ENCODE measurements around the gene ELK4.

The ELK4 gene

DNA sequence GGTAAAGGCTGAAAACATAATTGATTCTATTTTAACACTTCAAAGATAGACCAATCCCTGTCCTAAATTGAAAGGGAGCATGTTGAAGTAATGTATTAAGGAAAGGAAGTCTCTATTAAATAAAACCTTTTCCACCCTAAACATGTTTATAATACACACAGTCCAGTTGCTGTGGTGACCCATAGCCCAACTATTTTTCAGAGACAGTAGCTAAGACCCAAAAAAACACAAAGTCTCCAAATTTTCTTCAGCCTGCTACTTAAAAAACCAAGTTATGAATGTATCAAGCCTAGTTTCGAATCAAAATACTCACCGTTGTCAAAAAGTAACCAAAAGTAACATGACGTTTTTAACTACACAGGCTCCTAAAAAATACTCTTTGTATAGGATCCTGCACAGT, 1.6 kb downstream of the ELK4 start:
- DNase-seq (ENCODE audit: low read depth): peak; percentile 61

GRCh38 chr1:205629751-205630150, 2.1 kb downstream of the ELK4 start:
- no peak for DNase-seq (ENCODE audit: low read depth)

GRCh38 chr1:205627956-205628355, 3.9 kb downstream of the ELK4 start:
- no peak for DNase-seq (ENCODE audit: low read depth)

- no peak for DNase-seq (ENCODE audit: low read depth)
Measured at GRCh38 chr1:205626216-205626615, 5.6 kb downstream of the ELK4 start.

GRCh38 chr1:205623646-205624045, 8.2 kb downstream of the ELK4 start:
- DNase-seq (ENCODE audit: low read depth): no peak

GRCh38 chr1:205620269-205620668, 11.5 kb downstream of the ELK4 start:
- DNase-seq (ENCODE audit: low read depth): no peak

DNA sequence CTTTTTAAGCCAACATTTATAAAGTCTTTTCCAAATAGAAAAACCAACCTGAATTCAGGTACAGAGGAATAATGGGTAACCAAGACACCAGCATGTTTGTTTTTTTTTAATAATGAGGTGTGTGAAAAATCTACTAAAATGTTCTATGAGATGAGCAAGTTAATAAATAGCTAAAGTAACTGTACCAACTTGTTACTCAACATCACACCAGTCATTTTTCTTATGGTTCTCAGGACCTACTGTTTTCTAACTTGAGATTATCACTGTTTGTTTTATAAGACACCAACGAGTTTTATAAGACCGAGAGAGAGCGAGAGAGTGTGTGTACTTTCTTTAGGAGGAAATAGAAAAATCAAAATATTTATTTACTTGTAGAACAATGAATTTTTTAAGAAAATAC, 12.4 kb downstream of the ELK4 start:
- DNase-seq (ENCODE audit: low read depth): no peak

- DNase-seq (ENCODE audit: low read depth): no peak
Measured at GRCh38 chr1:205616563-205617293, 15.1 kb downstream of the ELK4 start.

- DNase-seq (ENCODE audit: low read depth): no peak
Measured at GRCh38 chr1:205615789-205616188, 16.0 kb downstream of the ELK4 start.

DNA sequence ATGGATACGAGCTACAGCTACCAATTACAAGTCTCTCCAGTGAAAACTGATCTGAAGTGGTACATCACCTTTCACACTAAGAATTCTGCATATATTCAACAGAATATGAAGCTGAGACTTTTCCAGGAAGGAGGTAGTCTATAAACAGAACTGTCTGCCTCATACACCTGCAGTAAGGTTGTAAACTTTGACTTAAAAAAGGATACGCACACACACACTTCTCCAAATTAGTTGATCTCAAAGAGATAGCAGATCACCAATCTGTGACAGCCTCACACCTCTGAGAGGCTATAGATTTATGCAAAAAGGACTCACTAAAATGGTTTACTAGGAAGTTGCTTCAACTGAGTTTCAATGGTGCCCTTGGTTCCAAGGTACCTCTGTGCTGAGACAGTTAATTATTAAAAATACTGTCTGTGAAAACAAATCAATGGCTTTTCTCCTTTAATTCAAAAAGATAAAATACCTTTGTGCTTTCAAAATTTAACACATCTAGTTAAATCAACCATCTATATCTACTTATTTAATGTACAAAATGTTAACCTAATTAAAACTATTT, 17.9 kb downstream of the ELK4 start:
- DNase-seq (ENCODE audit: low read depth): no peak

DNA sequence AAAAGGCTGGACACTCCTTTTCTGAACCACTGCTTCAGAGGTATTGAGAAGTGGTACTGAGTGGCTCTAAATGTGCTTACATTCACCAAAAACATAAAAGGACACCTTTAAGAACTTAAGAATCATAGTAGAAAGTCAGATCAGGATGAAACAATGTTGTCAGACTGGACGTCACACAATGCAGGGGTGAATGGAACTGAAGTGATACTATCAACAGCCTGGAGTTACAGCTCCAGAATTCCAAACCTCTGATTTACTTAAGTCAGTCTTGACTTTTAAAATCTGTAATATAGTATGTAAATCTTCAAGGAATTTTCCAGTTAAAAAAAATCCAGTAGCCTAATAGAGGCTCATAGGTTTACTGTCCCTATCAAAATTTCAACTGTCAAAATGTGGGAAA, 19.3 kb downstream of the ELK4 start:
- no peak for DNase-seq (ENCODE audit: low read depth)

GRCh38 chr1:205612104-205612503, 19.7 kb downstream of the ELK4 start:
- DNase-seq (ENCODE audit: low read depth): no peak

GRCh38 chr1:205610901-205611466, 20.8 kb downstream of the ELK4 start:
- DNase-seq (ENCODE audit: low read depth): no peak

DNA sequence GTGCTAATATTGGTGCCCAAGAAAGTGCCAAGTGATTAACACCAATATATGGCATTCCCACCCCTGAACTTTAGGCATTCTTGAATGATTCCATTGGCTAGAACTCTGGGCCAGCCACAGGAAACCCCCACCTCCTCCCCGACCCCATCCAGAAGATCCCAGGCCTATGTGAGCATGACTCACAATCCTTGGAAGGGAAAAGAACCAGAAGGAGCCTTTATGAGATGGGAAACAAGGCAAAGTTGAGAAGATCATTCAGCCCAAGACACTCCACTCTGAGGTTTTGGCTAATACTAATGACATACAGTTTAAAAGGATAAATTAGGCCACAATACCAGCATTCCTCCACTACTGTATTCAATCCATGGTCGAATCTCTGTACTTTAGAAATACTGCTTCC, 21.8 kb downstream of the ELK4 start:
- DNase-seq (ENCODE audit: low read depth): peak; percentile 71

GRCh38 chr1:205604825-205605505, 26.8 kb downstream of the ELK4 start:
- DNase-seq (ENCODE audit: low read depth): no peak

- no peak for DNase-seq (ENCODE audit: low read depth)
Measured at GRCh38 chr1:205604059-205604458, 27.8 kb downstream of the ELK4 start.

GRCh38 chr1:205601205-205601604, 30.6 kb downstream of the ELK4 start:
- DNase-seq (ENCODE audit: low read depth): no peak

DNA sequence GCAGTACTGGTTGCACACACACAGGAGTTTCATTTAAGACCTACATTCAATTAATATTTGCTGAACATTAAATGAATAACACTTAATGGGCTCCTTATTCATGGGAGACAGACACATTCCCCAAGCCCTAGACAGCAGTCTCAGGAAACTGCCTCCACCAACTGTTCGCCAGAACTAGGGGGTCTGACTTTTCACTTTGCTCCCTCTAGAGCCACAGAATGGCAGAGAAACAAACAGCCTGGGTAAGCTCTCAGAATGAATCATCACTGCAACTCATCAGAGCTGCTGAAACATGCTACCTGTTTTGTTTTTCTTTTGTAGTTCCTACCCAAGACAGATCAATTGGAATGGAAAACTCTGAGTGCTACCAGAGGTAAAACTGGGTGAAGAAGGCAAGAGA, 31.7 kb downstream of the ELK4 start:
- DNase-seq (ENCODE audit: low read depth): peak; percentile 58

GRCh38 chr1:205599669-205600042, 32.2 kb downstream of the ELK4 start:
- no peak for DNase-seq (ENCODE audit: low read depth)

DNA sequence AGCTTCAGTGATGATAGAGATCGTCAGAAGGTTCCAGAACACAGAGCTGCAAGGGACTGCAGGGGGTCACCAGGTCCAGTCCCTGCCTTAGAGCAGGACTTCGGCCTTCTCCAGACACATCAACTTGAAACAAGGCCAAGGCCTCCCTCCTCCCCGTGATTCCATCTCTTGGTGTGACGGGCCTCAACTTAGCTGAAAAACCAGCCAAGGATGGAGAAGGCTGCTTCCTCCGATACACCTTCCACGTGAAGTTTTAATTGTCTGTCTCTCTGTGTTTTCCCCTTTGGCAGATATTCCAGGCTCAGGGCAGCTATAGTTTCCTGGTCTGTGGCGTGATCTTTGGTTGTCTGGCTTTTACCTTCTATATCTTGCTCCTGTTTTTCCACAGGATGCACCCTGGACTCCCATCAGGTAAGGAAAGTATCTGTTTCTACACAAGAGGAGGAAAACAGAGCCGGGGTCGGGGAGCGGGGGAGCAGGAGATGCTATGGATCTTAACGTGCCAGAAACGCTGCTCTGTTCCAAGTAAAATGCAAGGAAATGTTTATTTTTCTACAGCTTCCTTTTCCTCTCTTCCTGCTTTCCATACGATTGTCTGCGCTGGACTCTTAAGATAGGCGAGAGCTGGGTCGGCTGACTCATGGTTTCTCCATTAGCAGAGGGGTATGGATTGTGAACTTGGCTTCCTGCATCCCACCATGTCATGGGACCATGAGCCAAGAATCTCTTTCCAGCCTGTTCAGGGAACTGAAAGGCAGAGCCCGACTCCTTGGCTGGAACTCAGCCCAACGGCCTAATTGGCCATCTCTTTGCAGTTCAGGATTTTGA, 32.8 kb downstream of the ELK4 start:
- peak; percentile 95 for DNase-seq (ENCODE audit: low read depth)

DNA sequence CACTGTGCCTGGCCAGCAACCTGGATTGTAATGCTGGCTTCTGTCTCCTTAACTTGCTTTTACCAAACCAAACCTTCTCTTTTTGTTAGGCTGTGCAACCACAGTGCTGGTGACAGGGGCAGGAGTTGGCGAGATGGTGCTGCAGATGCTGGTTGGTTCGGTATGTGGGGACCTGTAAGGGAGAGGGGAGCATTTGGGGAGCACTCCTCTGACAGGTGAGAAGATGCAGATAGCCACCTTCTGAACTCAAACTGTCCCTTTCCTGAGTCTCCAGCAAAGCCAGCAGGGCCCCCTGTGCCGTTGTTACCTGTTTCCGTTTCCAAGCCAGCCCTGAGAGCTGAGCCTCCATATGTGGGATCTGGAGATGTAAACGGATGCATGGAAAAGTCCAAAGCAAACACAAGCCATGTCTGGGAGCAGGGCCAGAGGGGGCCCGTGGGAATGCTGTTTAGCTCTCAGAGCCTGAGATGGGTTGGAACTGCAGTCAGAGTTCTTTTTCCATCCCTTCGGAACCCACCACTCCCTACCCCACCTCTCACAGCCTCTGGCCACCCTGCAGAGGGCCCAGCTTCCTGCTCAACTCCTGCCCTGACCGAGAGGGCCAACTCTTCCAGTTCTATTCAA, 34.0 kb downstream of the ELK4 start:
- DNase-seq (ENCODE audit: low read depth): no peak

DNA sequence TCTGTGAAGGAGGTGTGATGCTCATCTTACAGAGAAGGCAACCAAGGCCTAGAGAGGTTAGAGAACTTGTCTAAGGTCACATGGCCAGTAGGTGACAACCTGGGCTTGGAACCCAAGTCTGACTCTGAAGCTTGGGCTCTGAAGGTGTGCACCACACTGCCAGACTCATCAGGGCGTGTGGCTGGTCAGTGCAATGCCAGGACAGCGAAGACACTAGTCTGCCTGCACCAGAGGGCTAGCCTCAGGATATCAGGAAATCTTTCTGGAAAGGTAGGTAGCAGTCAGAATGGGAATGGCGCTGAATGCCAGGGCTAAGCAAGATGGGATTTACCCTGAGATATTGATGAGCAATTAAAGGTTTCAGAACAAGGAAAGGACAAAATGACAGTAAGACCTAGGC, 34.9 kb downstream of the ELK4 start:
- DNase-seq (ENCODE audit: low read depth): no peak
